ENCODE data around the gene PRRC2B.
"Not testable (repeated sequence)": the region's sequence is repeated elsewhere in the genome, so short reads cannot be mapped to it uniquely, and the experiment has no call there.

PRRC2B gene

GRCh38 chr9:131393622-131394463, at the start of gene PRRC2B:
PRRC2B (plus strand) TSS chr9:131394086; CDS start chr9:131430145, 36,059 bp downstream.
- peak; percentile 40 for DNase-seq (ENCODE audit: low read depth)

GRCh38 chr9:131344931-131345535, 48.9 kb upstream of the PRRC2B start:
- DNase-seq (ENCODE audit: low read depth), result not testable (repeated sequence)

DNA sequence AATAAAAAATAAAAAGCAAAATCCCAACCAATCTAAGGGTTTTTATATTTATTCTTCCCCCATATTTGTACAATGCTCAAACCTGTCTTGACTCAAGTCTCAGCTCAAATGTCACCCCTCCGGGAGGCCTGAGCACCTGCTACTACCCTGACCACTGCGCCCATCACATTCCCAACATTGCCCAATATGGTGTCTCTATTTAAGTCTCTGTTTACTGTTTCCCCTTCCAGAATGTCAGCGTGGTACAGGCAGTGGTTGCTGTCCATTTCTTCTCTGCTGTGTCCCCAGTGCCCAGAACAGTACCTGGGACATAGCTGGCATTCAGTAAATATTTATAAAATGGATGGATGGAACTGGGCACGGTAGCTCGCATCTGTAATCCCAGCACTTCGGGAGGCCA, 47.3 kb upstream of the PRRC2B start:
- DNase-seq (ENCODE audit: low read depth), result no peak

DNA sequence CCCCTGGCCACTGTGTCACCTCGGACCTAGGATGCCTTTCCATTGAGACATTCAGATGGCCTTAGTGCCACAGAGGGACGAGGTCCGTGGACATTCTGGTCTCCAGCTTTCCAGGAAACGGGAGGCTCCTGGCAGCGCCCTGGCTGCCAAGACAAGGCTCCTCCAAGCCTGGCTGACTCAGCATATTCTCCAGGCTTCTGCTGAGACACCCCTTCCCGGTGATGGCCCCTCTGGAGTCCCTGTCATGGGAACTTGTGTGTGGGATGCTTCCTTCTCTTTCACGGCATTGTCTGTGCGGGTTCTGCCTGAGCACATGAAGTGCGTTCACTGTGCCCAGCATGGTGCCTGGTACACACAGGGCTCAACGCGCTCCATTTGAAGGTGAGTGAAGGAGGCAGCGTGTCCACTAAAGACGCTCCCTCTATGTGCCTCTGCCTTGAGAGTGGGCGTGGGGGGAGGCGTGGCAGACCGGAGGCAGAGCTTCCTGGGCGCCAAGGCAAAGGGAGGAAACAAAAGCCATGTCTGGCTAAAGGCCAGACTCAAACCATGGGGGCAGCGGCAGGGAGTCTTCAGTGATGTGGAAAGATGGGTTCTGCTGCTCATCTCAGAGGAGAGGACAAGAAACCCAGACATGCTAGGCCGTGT, 46.4 kb upstream of the PRRC2B start:
- no peak for DNase-seq (ENCODE audit: low read depth)

GRCh38 chr9:131348631-131349521, 45.0 kb upstream of the PRRC2B start:
- no peak for DNase-seq (ENCODE audit: low read depth)

DNA sequence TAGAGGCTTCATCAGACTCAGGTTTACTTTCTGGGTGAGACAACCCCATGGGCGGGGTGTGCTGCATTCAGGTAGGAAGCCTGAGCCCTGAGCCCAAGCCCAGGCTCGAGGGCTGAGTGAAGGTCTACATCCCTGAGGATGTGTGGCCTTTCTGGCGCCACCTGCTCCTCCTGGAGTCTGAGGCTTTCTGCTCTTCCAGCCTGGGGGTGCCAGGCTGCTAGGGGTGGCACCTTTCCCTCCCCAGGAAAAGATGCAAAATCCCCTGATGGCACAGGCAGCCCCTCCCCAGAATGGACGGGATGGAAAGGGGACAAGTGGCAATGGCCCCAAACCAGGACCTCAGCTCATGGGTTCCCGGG, 44.4 kb upstream of the PRRC2B start:
- DNase-seq (ENCODE audit: low read depth), result no peak

GRCh38 chr9:131349881-131350563, 43.9 kb upstream of the PRRC2B start:
- DNase-seq (ENCODE audit: low read depth), result peak; percentile 77

DNA sequence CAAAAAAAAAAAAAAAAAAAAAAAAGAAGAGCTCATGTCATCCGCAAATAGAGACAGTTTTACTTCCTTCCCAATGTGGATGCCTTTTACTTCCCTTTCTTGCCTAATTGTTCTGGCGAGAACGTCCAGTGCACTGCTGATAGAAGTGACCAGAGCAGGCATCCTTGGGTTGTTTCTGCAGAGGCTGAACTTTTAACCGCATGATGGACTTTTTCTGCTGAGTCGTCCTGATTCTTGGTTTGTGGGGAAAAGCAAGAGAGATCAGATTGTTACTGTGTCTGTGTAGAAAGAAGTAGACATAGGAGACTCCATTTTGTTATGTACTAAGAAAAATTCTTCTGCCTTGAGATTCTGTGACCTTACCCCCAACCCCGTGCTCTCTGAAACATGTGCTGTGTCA, 37.4 kb upstream of the PRRC2B start:
- DNase-seq (ENCODE audit: low read depth), result not testable (repeated sequence)

- DNase-seq (ENCODE audit: low read depth), result no peak
Measured at GRCh38 chr9:131358556-131358955, 35.3 kb upstream of the PRRC2B start.

- no peak for DNase-seq (ENCODE audit: low read depth)
Measured at GRCh38 chr9:131361202-131361833, 32.6 kb upstream of the PRRC2B start.

- no peak for DNase-seq (ENCODE audit: low read depth)
Measured at GRCh38 chr9:131365546-131365945, 28.3 kb upstream of the PRRC2B start.

DNA sequence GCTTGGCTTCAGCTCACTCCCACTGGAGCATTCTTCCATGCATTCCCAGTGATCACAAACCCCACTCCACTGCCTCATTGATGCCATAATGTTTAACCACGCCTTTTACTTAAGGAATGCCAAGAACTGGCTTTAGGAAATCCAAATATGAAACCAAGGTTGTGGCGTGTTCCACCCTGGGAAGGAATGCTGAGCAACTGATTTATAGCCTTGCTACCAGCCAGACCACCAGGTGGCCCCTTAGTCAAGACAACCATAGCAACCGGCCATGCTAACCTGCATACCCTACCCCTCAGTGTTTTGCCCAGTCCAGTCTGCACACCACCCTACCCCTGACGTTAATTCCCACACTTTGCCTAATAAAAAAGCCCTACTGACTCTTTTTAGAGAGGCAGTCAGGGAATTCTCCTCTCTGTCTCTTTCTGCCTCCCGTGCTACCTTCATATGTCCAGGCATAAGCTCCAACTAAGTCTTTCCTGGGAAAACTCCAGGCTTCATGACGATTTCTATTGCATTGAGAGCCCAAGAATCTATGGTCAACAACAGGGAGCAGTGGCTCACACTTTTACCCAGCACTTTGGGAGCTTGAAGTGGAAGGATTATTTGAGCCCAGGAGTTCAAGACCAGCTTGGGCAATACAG, 27.0 kb upstream of the PRRC2B start:
- peak; percentile 33 for DNase-seq (ENCODE audit: low read depth)

DNA sequence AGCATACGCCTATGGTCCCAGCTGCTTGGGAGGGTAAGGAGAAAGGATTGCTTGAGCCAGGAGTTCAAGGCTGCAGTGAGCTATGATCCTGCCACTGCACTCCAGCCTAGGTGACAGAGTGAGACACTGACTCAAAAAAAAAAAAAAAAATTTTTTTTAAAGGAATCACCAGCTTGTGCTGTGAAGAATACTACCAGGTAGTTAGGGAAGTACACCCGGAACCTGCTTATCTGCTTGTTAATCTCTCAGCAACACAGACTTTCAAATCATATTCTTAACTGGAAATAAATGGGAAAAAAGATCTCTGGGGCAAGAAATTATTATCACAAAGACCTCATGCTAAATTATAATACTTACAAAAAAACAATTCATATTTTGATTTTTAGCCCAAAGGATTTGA, 26.4 kb upstream of the PRRC2B start:
- DNase-seq (ENCODE audit: low read depth), result no peak

DNA sequence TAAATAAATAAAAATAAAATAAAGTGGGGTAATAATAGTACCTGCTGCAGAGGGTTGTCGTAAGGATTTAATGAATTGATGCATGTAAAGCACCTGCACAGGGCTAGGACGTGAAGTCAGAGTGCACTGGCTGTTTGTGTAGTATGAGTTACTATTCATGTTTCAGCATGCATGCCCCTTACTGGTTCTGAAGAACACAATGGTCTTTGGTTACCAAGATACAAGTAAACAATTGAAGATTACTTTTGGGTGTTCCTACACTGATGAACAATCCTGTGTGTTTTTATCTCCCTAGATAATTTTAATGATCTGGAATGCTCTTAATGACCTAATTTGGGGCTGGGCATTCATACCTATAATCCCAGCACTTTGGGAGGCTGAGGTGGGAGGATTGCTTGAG, 23.2 kb upstream of the PRRC2B start:
- DNase-seq (ENCODE audit: low read depth), result no peak

DNA sequence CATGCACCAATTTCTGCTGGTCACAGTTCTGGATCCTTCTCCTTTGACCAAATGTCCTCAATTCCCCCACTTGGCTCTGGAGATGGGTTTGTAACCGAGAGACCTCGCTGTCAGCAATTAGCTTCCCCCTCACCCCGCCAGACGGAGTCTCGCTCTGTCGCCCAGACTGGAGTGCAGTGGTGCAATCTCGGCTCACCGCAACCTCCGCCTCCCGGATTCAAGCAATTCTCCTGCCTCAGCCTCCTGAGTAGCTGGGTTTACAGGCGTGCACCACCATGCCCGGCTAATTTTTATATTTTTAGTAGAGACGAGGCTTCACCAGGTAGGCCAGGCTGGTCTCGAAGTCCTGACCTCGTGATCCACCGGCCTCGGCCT, 21.3 kb upstream of the PRRC2B start:
- not testable (repeated sequence) for DNase-seq (ENCODE audit: low read depth)

- not testable (repeated sequence) for DNase-seq (ENCODE audit: low read depth)
Measured at GRCh38 chr9:131374638-131375037, 19.2 kb upstream of the PRRC2B start.

GRCh38 chr9:131379056-131379455, 14.8 kb upstream of the PRRC2B start:
- DNase-seq (ENCODE audit: low read depth), result no peak

DNA sequence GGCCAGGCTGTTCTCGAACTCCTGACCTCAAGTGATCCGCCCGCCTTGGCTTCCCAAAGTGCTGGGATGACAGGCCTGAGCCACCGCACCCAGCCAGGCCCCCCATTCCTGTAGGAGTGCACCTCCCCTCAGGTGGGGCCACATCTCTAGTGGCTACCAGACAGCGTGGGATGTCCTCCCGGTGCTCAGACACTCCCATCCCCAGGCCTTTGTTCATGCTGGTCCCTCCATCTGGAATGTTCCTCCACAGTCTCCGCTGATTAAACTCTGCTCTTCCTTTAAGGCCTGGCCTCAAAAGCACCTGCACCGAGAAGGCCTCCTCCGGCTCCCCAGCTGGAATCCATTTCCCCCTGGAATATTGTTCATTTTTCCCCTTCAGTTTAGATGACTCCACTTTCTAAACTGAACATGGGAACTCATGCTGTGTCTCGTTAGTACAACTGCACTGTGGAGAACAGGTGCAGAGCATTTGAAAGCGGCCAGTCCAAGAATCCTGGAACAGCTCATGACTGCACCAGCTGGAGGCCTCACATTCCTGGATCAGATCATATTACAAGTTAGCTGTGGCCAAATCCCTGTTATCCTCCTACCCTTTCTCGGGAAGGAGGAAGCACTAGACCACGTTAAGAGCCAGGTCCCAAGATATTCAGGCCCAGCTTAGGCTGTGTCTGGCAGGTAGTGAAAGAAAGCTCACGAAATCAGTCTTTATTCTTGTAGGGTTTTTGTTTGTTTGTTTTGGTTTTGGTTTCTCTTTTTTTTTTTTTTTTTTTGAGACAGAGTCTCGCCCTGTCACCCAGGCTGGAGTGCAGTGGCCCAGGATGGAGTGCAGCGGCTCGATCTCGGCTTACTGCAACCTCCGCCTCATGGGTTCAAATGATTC, 10.8 kb upstream of the PRRC2B start:
- DNase-seq (ENCODE audit: low read depth), result peak; percentile 27

DNA sequence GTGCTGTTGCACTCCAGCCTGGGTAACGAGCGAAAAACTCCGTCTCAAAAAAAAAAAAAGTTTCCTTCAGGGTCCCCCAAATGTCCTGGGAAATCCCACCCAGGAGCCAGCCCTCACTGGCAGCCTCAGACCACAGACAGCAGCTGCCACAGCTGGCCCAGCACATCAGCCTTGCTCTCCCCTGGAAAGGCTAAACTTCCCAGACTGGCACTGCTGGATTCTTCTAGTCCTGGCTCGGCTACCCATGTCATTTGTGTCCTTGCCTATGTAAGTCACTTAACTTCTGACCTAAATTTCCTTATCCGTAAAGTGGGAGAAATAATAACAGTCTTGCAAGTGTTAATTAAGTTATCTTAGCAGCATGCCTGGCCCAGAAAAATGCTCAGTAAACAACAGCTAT, 8.6 kb upstream of the PRRC2B start:
- no peak for DNase-seq (ENCODE audit: low read depth)

DNA sequence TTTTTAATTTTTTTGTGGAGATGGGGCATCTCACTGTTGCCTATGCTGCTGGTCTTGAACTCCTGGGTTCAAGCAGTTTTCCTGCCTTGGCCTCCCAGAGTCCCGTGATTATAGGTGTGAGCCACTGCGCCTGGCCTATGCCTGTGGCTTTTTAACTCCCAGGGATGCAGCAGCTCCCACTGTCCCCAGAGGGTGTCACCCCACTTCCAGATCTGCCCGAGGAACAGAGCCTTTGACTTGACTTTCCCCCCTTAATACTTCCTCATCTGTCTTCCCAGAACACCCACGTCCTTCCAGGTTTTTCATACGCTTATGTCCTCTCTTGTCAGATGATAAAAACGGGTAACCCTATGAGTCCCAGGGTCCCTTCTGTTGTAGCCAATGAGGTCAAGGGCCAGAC, 7.6 kb upstream of the PRRC2B start:
- no peak for DNase-seq (ENCODE audit: low read depth)
